ENCODE measurements around the gene FAAP100.

The FAAP100 gene

DNA sequence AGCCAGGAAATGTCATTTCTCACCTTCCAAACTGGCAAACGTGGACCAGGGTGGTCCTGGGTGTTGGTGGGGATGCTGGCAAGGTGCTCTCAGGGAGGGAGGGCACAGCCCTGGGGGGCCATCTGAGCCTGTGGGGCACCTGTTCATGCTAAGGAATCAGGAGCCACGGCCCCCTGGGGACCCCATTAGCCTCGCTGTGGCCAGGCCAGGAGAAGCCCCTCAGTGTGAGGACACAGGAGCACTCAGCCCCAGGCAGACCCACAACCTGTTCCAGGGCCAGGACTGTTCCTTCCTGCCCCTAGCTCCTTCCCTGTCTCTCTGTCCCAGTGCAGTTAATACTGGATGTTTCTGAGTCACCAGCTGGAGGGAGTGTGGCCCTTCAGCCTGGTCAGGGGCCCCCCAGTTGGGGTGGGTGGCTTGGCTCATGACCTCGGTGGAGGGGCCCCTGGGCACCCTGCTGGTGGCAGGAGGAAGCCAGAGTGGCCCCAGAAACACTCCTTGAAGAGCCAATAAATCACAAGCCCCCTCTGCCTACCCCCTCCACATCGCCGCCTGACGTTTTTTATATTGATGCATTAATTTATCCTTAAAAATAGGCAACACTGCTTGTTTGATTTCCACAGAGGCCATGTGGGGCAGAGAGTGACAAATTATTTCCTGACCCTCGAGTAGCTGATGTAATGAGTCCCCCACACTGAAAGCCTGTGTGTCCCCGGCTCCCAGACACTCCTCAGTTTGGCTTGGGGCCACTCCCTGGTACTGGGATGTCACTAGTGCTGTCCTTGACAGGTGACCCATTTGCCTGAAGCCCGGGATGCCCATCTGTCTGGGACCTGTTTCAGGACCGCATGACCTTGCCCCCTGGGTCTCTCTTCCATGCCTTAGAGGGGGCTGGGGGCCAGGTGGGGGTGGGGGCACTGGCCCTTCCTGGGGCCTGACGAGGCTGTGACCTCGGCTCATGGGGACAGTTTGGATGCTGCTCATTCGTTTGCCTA, 61.9 kb downstream of the FAAP100 start:
- Histone ChIP-seq H3K27ac (no peak overlapping the region), H3K36me3 (replicated peaks) (no peaks in the 10 kb centered on the region), H3K27me3 (replicated peaks) (peaks cover 2% of the 10 kb centered on the region), H3K4me3 (ENCODE audit: low read depth, low read length) (no peak overlapping the region)
- in situ Hi-C loops (cut with HindIII; ENCODE audit: low pct_ligation_motif_present, low sequenced_read_pairs), result no loop called here
- DNase-seq, result no peak
- TF ChIP-seq CTCF (IDR thresholded peaks at IDR 0.05; ENCODE audit: low read depth, low read length, missing control alignments), result no peak

All from brain microvascular endothelial cell (primary cell).